Hematopoietic multipotent progenitor cell treated with erythropoietin and hydrocortisone succinate and interleukin-3 and kit ligand, for 8 days (in vitro differentiated cells): ENCODE measurements around the gene MAGIX.
A peak's percentile ranks its signal among the peaks of the same experiment; 100 is the strongest.

Experiments used
- DNase-seq: peaks from one replicate; pipeline ENCODE4 v3.0.0-alpha.2; 2015

MAGIX gene

GRCh38 chrX:49184294-49185281, 22.0 kb downstream of the MAGIX start:
- DNase-seq, result peak; percentile 71

GRCh38 chrX:49186125-49187027, 23.8 kb downstream of the MAGIX start, which contains the start of gene PRICKLE3:
PRICKLE3 (minus strand) TSS chrX:49186373; CDS start chrX:49186297, 76 bp downstream.
- peak; percentile 74 for DNase-seq

- no peak for DNase-seq
Measured at GRCh38 chrX:49187028-49187394, 24.5 kb downstream of the MAGIX start.

DNA sequence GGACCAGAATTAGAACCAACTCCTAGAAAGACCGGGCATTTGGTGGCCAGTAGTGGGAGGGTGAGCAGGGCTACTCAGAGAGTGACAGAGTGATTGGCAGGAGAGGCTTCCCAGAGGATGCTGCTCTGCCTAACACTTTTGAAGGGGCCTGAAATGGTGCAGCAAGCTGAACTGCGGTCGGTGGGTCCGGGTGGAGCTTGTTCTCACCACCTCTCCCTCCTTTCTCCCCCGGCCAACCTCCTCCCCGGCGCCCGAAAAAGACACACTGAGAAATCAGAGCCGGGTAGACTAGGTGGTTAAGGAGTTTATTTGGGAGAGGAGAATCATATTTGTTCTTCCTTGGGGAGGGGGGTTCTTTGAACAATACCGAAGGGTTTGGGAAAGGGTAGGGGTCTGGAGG, 25.0 kb downstream of the MAGIX start:
- no peak for DNase-seq

- no peak for DNase-seq
Measured at GRCh38 chrX:49188468-49189076, 26.0 kb downstream of the MAGIX start.

- DNase-seq, result no peak
Measured at GRCh38 chrX:49189606-49190005, 27.0 kb downstream of the MAGIX start.

DNA sequence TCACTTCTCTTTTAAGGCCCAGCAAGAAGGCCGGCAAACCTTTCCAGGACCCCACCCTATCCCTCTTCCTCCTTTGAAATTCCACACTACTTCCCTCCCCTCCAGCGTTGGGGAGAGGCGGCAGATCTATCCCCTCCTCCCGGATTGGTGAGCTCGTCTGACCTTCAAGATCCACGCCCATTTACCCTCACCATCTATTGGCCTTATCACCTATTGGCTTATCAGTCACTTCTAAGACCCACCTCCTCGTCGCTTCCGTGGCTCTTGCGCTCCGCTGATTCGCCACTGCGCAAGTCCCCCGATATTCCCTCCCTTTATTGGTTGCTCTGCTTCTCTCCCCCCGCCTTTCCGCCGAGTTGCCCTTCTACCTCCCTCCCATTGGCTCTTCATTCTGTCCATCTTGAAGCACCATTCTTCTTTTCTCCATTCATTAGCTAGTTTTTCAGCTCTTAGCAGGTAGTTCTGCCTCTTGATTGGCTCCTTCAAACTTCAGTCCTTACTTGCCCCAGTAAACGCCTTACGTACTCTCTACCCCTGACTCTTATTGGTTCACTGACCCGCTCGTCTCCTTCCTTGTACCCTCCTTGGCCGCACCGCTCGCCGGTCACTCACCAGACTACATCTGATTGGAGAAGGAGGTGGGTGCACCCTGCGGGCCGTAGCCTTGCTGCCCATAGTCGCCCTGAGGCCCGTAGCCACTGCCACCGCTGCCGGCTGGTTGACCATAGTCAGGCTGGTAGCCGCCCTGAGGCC, 28.4 kb downstream of the MAGIX start:
- peak; percentile 99 for DNase-seq

GRCh38 chrX:49191574-49192011, 29.0 kb downstream of the MAGIX start:
- DNase-seq, result peak; percentile 24

GRCh38 chrX:49192722-49193328, 30.3 kb downstream of the MAGIX start:
- peak; percentile 55 for DNase-seq

GRCh38 chrX:49193542-49193964, 31.0 kb downstream of the MAGIX start:
- DNase-seq, result no peak

- no peak for DNase-seq
Measured at GRCh38 chrX:49197543-49198087, 35.1 kb downstream of the MAGIX start.

- DNase-seq, result no peak
Measured at GRCh38 chrX:49198540-49199314, 36.2 kb downstream of the MAGIX start.

- no peak for DNase-seq
Measured at GRCh38 chrX:49199315-49199595, 36.7 kb downstream of the MAGIX start.

DNA sequence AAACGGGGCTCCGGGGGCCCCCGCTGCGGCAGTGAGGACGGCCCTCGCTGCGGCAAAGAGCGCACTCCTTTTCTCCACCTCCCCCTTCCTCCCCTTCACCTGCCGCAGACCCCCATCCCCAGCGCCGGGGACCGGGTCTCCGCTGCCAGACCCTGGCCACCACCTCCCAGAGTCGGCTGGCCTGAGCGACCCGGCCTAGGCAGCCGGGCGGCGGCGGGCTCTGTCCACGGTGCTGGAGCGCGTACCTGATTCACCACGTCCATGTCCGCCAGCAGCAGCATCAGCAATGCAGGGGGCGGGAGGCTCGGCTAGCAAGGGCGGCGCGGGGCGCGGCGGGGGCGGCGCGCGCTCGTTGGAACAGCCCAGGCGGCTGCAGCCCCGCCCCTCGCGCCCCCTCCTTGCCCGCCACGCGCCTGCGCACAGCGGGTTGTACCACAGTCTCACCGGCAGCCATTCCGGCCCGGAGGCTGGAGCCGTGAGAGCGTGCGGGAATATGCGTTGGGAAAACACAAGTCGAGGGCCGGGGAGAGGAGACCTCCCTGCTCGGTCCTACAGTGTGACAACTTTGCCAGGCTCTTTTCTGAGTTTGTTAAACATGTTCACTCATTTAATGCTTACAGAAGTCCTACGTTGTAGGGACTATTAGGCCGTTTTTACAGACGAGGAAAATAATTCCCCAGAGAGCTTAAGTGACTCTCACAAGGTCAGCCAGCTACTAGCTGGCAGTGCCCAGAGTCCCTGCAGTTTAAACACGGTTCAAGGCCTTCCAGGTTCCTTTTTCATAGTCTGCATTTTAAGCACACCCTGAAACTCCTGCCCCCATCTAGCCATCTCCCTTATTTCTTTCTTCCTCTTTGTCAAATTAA, 37.6 kb downstream of the MAGIX start, which contains the start of gene SYP:
TSS of gene SYP (minus strand) at position 288 of the 866 bp plus-strand sequence. CDS start at position 281, 7 bp downstream.
- peak; percentile 86 for DNase-seq

DNA sequence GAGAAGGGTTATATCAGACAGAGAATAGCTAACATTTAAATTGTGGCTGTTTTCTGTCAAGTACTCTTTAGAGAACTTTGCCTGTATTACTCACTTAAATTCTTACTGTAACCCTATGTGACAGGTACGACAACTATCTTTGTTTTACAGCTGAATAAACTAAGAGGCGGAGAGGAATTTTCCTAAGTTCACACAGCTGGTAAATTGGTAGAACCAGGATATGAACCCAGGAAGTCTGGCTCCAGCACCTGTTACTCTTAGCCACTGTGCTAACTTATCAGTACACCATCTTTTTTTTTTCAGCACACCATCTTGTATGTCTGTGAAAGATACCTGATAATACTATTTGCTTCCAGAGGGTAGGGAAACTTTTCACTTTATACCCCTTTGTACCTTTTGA, 39.5 kb downstream of the MAGIX start:
- no peak for DNase-seq

- no peak for DNase-seq
Measured at GRCh38 chrX:49203536-49203935, 41.0 kb downstream of the MAGIX start.

DNA sequence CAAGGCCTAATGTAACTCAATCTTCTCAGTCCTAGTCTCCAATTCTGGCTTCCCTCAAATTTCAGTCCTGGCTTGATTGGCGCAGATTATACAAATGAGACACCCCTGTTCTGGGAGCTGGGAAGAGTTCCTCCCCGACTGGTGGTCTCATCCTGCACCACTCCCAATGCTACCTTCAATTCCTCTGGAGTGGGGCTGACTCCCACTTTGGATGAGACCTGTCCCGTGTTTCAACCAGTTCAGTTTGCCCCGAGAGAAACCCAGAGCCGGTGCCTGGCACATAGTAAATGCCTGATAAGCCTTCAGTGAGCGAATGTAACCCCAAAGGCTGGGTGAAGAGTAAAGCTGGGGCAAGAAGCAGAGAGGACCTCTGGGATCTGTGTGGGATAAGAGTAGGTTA, 41.5 kb downstream of the MAGIX start:
- DNase-seq, result no peak

- no peak for DNase-seq
Measured at GRCh38 chrX:49204709-49205108, 42.2 kb downstream of the MAGIX start.

GRCh38 chrX:49205443-49205842, 42.9 kb downstream of the MAGIX start:
- DNase-seq, result no peak

- DNase-seq, result no peak
Measured at GRCh38 chrX:49206543-49206942, 44.0 kb downstream of the MAGIX start.
